ENCODE measurements around the gene RELN.

DNA sequence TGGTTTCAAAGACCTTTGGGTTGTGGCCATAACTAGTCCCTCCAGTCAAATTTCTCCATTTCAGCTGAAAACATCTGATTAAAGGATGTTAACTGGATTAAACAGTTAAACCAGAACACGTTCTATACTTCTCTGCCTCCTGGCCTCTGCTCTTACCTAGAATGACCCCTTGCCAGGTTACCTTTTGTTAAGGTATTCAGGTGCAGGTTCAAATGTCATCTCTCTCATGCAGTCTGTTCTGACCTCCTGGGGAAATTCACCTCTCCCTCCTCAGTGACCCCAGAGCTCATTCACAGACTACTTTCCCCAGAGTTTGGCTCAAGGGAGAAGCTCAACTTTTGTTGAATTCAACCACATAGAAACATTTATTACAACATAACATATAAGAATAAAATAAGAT is 67.8 kb downstream of the RELN start:
- no peak for TF ChIP-seq POLR2A (IDR thresholded peaks at IDR 0.05)
- TF ChIP-seq, protein P1, sequence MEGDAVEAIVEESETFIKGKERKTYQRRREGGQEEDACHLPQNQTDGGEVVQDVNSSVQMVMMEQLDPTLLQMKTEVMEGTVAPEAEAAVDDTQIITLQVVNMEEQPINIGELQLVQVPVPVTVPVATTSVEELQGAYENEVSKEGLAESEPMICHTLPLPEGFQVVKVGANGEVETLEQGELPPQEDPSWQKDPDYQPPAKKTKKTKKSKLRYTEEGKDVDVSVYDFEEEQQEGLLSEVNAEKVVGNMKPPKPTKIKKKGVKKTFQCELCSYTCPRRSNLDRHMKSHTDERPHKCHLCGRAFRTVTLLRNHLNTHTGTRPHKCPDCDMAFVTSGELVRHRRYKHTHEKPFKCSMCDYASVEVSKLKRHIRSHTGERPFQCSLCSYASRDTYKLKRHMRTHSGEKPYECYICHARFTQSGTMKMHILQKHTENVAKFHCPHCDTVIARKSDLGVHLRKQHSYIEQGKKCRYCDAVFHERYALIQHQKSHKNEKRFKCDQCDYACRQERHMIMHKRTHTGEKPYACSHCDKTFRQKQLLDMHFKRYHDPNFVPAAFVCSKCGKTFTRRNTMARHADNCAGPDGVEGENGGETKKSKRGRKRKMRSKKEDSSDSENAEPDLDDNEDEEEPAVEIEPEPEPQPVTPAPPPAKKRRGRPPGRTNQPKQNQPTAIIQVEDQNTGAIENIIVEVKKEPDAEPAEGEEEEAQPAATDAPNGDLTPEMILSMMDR (IDR thresholded peaks at IDR 0.05): no peak
